HG03575 (cell line): Measurements from ENCODE around the gene IZUMO4.

ENCODE experiments used
- ATAC-seq: cut with Tn5 transposase; IDR thresholded peaks from one replicate; pipeline ENCODE4 v1.9.1; 2021; ENCODE audit not compliant: unreplicated experiment, insufficient number of reproducible peaks, low FRiP score; ENCODE audit errors: extremely low read depth

IZUMO4 gene

DNA sequence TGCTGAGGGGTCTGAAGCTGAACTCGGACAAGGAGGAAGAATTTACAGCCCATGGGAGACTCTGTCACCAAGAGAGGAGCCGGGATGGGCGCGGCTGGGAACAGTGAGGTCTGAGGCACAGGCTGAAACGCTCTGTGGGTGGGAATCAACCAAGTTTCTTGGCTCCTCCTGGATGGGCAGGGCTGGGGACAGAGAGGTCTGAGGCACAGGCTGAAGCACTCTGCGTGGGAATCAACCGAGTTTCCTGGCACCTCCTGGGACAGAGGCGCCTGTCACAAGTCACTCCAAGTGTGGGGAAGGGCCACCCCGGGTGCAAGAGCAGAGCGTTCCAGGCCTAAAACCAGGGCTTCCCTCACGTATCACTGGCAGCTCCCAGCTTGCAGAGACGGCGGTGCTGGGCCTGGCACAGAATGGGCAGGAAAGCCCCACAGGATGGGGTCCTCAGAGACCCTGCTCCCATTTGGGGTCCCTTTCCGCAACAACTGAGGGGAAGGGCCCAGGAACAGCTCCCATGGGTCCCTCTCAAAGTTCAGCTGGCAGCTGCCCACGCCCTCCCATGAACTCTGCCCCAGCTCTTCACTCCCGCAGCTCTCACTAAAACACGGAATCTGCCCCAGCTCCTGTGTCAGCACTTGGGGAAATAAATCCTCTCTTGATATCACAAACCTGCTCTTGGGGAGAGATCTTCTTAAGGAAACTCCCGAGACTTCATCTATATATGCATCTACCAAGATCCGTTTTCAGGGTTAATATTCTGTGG is 36.2 kb downstream of the IZUMO4 start:
- ATAC-seq = no peak

DNA sequence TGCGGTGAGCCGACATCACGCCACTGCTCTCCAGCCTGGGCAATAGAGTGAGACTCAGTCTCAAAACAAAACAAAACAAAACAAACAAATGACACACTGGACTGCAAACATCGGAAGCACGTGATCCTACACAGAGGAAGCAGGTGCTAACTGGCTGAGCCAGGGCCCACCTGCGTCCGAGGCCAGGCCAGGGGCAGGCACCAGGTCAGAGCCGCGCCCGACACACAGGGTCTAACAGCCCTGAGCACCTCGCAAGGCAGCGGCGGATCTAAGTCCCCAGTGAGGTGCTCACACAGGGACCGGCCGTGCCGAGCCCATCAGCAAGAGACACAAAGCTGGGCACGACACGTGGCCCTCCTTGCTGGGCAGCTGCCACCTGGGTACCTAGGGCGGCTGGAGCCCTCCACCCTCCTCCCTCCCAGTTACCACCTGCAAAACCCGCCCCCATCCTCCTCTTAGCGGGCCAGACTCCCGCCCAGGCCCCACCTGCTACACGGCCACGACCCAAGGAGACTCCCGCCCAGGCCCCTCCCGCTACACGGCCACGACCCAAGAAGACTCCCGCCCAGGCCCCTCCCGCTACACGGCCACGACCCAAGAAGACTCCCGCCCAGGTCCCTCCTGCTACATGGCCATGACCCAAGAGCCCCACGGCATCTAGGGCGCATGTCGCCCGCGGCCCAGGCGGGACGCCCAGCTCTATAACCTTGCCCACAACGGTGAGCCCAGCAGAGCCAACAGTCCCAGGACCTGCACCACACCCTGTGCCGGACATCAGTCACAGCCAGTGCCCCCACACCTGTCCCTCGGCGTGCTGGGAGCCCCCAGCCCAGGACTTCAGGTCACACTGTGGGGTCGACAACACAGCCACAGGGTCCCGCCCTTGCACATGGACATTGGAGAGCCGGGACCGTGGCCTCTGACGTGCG is 39.0 kb downstream of the IZUMO4 start:
- no peak for ATAC-seq

DNA sequence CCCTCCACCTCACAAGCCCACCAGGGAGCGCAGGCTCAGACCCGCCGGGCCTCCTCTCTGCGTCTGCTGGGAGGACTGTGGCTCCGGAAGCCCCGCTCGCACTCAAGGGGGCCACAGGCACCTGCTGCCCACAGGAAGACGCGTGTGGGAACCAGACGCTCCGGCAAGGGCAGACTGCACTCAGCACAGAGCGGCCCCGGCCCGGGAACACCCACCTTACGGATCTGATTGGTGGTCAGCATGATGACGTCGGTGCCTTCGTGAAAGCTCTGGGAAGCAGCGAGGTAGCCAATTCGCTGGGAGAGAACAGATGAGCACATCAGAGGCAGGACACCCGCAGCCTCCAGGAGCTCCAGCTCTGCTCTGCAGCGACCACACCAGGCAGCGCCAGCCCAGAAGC is 40.1 kb downstream of the IZUMO4 start:
- no peak for ATAC-seq

DNA sequence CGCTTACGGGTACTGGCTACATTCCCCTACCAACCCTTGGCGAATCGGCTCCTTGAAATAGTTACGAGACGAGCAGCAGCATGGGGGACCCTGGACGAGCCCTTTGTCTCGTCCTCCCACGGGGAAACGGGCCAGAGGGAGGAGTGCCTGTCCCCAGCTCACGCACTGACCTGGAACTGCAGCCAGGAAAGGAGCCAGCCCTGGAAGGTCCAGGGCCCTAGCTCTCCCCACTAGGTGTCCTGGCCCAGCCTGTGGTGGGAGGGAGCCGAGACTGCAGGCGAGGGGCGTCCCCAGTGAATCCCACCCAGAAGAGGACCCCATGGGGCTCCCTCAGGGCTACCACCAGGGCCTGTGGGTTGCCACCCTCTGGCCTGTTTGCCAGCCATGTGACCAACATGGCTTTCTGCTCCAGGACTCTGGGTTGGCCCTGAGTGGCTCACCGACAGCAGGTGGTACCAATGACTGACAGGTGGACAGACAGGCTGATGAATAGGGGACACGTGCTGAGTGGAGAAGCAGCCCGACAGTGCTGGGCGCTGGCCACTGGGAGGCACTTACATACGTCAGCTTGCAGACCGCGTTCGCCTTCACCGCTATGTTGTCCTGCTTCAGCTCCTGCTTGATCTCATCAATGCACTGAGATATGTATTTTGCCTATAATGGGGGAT is 41.5 kb downstream of the IZUMO4 start:
- no peak for ATAC-seq

DNA sequence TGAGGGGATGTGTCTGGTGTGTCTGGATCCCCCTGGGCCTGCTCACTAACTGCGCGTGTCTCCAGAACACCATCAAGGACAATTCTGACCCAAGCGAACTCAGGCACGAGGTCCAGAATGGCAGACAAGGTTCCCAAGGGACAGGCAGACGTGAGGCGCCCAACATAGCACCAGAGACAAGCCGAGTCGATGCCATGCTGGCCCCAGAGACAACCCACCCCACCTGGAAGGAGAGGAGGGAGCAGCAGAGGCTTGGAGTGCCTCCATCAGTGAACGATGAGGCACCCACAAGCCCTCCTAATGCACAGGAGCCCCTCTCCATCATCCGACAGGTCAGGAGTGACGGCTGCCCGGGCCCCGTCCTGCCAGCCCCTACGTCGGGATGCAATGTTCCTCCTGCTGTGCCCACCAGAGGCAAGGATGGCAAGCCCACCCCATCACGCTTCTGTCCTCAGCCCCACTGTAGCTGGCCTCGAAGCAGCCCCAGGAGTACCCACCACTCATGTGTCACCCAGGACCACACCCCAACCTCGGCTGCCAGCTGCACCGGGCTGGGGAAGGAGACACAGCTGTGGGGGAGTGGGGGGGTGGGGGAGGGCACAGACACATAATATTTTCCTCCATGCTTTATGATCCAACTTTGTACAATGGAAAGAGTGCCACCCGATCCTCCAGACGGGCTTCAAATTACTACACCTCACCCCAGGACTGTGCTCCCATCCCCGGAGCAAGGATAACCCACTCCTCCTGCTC is 42.8 kb downstream of the IZUMO4 start:
- no peak for ATAC-seq

DNA sequence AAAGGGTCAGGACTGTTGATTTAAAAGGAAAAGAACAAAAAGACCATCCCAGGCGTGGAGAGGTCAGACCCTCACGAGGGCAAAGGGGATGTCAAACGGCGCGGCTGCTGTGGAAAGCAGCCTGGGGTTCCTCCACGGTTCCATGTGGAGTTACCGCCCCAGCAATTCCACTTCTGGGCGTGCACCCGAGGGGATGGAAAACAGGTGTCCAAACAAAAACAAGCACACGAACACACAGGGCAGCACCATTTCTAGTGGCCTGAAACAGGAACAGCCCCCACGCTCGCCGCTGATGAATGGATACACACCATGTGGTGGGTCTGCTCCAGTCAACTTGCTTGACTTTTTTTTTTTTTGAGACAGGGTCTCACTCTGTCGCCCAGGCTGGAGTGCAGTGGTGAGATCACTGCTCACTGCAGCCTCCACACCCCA is 43.4 kb downstream of the IZUMO4 start:
- ATAC-seq = no peak

DNA sequence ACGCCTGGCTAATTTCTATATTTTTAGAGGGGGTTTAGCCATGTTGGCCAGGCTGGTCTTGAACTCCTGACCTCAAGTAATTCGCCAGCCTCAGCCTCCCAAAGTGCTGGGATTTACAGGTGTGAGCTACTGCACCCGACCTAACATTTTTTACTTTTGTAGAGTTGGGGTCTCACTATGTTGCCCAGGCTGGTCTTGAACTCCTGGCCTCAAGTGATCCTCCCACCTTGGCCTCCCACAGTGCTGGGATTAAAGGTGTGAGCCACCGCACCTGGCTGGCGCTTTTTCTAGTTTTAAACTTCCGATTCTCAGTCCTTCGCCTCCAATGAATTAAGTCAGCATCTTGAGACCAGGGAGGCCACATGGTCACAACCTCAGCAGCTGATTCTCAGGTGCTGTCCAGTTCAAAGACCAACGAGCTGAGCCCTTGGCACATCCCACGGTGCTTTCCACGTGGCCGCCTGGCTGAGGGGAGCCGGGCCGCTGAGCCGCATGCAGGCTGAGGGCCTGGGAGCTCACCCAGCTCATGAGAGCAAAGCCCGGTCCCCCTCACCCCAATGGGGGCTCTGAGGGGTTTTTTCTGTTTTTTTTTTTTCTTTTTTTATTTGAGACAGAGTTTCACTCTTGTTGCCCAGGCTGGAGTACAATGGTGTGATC is 45.6 kb downstream of the IZUMO4 start:
- no peak for ATAC-seq

DNA sequence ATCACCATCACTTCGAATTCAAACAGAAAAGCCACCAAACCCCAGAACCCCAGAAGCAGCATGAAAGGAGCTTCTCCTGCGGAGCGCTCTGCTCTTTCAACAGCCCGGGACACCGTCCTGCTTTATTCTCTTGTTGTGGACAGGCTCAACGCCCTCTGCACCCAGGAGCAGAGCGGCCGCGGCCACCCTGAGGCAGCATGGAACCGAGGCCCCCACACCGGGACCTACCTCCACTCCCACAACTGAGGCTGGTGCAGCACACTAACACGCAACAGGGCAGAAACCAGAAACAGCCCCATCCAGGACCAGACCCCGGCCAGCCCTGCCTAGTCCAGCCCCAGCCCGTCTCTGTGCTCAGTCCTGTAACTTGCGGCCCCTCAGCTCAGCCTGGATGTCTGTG is 47.5 kb downstream of the IZUMO4 start:
- ATAC-seq = no peak

DNA sequence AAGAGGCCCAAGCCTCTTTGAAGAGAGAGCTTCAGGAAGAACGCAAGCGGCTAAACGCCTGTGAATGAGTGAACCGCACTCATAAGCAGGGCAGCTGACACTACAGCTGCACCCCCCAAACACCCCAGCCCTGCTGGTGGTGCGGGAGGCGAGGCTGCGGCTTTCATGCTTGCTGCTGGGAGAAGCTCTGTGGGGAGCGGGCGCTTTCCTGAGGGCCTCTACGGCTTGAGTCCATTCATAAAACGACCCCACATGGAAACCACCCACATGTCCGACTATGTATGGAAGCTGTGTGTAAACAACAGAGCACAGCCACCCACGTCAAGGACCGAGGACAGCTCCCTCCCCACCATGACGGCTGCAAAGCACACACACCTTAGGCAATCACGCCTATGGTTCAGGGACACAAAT is 49.1 kb downstream of the IZUMO4 start:
- ATAC-seq = no peak

DNA sequence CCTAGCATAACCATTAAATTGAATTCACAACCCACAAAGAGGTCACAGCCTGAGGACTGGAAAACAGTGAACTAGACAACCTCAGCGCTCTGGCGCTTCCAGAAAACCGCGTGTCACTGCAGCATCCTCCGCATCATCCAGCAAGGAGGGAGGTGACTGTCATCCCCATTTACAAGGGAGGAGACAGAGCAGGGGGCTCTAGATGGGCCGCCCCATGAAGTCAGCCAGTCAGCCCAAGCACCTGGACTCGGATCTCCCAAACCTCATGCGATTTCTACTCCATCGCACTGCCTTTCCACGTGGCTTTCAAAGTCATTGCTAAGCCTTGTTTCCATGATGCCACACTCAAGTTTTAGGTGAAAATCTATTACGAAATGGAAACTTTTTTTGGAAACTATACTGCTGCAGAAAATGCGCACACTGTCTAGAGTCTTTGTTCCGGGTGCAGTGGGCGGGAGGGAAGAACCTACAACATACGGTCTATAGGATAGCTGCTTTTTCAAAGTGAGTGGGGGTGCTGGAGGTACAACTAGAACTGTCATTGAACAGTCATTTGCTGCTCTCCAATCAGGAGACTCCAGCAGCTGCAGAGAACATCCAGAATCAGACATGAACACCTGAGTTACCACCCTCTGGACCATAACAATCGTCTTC is 51.9 kb downstream of the IZUMO4 start:
- no peak for ATAC-seq
